Measurements from ENCODE around the gene ATP8A2. TPM values are rescaled to one million over a fixed set of nuclear protein-coding genes. Genes with fewer than 3 reads are reported as not detected.
"Not testable (repeated sequence)": the region's sequence is repeated elsewhere in the genome, so short reads cannot be mapped to it uniquely, and the experiment has no call there.

ATP8A2 gene
- total RNA-seq, 1 experiment from 2014 or later, result not detected

GRCh38 chr13:26062853-26063444 is 691.2 kb downstream of the ATP8A2 start:
- intact Hi-C loops (cut with micrococcal nuclease; ENCODE audit: unreplicated experiment) (loop anchor here (1.0 to 10.0 kb wide), 2 partner anchors 308 to 489 kb away; no protein-coding TSS in a partner anchor), in situ Hi-C loops (cut with HindIII; ENCODE audit: low pct_unique_long_range_greater_than_20kb, low sequenced_read_pairs) (no loop called here)
- TF ChIP-seq CTCF (IDR thresholded peaks at IDR 0.05), result peak; percentile 73
- TF ChIP-seq TCF7L2 (IDR thresholded peaks at IDR 0.05; ENCODE audit: low read depth, low read length), result no peak
- Histone ChIP-seq H3K27me3 (ENCODE audit: control insufficient read depth, insufficient read depth, low read length) (no peaks in the 10 kb centered on the region; the same call in 1 of the 2 replicates), H3K4me1 (ENCODE audit: control insufficient read depth, insufficient read depth, low read length) (no peaks in the 10 kb centered on the region), H3K9me3 (ENCODE audit: control insufficient read depth, insufficient read depth, low read depth, low read length) (no peaks in the 10 kb centered on the region), H3K36me3 (ENCODE audit: control insufficient read depth, insufficient read depth, low read length) (no peaks in the 10 kb centered on the region), H3K4me3 (ENCODE audit: low read depth in 2 of 2, low read length in 2 of 2) (no peak overlapping the region), H3K27ac (ENCODE audit: low read length) (no peak overlapping the region)
- POLR2A ChIA-PET, result no interaction called here
- DNase-seq (ENCODE audit: low read depth, low spot score) (no peak), ATAC-seq (peak; percentile 84; the same call in 1 of the 2 replicates)
- no TSS peak for BruUV-seq (replicated peaks)
- CTCF ChIA-PET, result no interaction called here

- POLR2A ChIA-PET; H3K9me3 ChIP-seq (ENCODE audit: control insufficient read depth, insufficient read depth, low read depth, low read length); H3K27ac ChIP-seq (ENCODE audit: low read length); H3K36me3 ChIP-seq (ENCODE audit: control insufficient read depth, insufficient read depth, low read length); BruUV-seq (replicated peaks); H3K27me3 ChIP-seq (ENCODE audit: control insufficient read depth, insufficient read depth, low read length); H3K4me1 ChIP-seq (ENCODE audit: control insufficient read depth, insufficient read depth, low read length); DNase-seq (ENCODE audit: low read depth, low spot score); H3K4me3 ChIP-seq (ENCODE audit: low read depth in 2 of 2, low read length in 2 of 2); CTCF ChIA-PET; ATAC-seq; in situ Hi-C loops (cut with HindIII; ENCODE audit: low pct_unique_long_range_greater_than_20kb, low sequenced_read_pairs): not testable (repeated sequence)
- intact Hi-C loops (cut with micrococcal nuclease; ENCODE audit: unreplicated experiment), result loop anchor here (10.0 kb wide), 1 partner anchor 312 kb away; no protein-coding TSS in a partner anchor
Observed at GRCh38 chr13:26066492-26066891, 694.7 kb downstream of the ATP8A2 start.

- DNase-seq (ENCODE audit: low read depth, low spot score), result no peak
- H3K4me1 ChIP-seq (ENCODE audit: control insufficient read depth, insufficient read depth, low read length), result no peaks in the 10 kb centered on the region
- H3K36me3 ChIP-seq (ENCODE audit: control insufficient read depth, insufficient read depth, low read length), result no peaks in the 10 kb centered on the region
- ChIA-PET CTCF (no interaction called here), POLR2A (no interaction called here)
- no peaks in the 10 kb centered on the region for H3K27me3 ChIP-seq (ENCODE audit: control insufficient read depth, insufficient read depth, low read length)
- in situ Hi-C loops (cut with HindIII; ENCODE audit: low pct_unique_long_range_greater_than_20kb, low sequenced_read_pairs) (no loop called here), intact Hi-C loops (cut with micrococcal nuclease; ENCODE audit: unreplicated experiment) (loop anchor here (10.0 kb wide), 1 partner anchor 313 kb away; no protein-coding TSS in a partner anchor)
- no peak overlapping the region for H3K4me3 ChIP-seq (ENCODE audit: low read depth in 2 of 2, low read length in 2 of 2)
- no peak overlapping the region for H3K27ac ChIP-seq (ENCODE audit: low read length)
- BruUV-seq (replicated peaks), result no TSS peak
- H3K9me3 ChIP-seq (ENCODE audit: control insufficient read depth, insufficient read depth, low read depth, low read length), result no peaks in the 10 kb centered on the region
- TF ChIP-seq POLR2AphosphoS5 (IDR thresholded peaks at IDR 0.05; ENCODE audit: low read depth, low read length), result no peak
- no peak for TF ChIP-seq CTCF (IDR thresholded peaks at IDR 0.05)
- TF ChIP-seq SIN3A (IDR thresholded peaks at IDR 0.05; ENCODE audit: borderline replicate concordance, insufficient read depth, low read depth, low read length), result no peak
- TF ChIP-seq TCF7L2 (IDR thresholded peaks at IDR 0.05; ENCODE audit: low read depth, low read length), result no peak
- TF ChIP-seq REST (IDR thresholded peaks at IDR 0.05; ENCODE audit: insufficient read depth in 1 of 2, low read depth in 2 of 2, low read length in 1 of 2), result no peak
- ATAC-seq, result no peak
Observed at GRCh38 chr13:26067601-26068000, 695.8 kb downstream of the ATP8A2 start.

- H3K27me3 ChIP-seq (ENCODE audit: control insufficient read depth, insufficient read depth, low read length); POLR2A ChIA-PET; H3K36me3 ChIP-seq (ENCODE audit: control insufficient read depth, insufficient read depth, low read length); H3K4me1 ChIP-seq (ENCODE audit: control insufficient read depth, insufficient read depth, low read length); H3K9me3 ChIP-seq (ENCODE audit: control insufficient read depth, insufficient read depth, low read depth, low read length); in situ Hi-C loops (cut with HindIII; ENCODE audit: low pct_unique_long_range_greater_than_20kb, low sequenced_read_pairs); BruUV-seq (replicated peaks); DNase-seq (ENCODE audit: low read depth, low spot score); H3K4me3 ChIP-seq (ENCODE audit: low read depth in 2 of 2, low read length in 2 of 2); ATAC-seq; H3K27ac ChIP-seq (ENCODE audit: low read length): not testable (repeated sequence)
- intact Hi-C loops (cut with micrococcal nuclease; ENCODE audit: unreplicated experiment), result loop anchor here (10.0 kb wide), 1 partner anchor 314 kb away; no protein-coding TSS in a partner anchor
- CTCF ChIA-PET, result interaction anchor here (0.6 kb wide), 1 partner anchor 51 kb away, joined by 7 read pairs; no protein-coding TSS in a partner anchor
Observed at GRCh38 chr13:26068372-26068771, 696.6 kb downstream of the ATP8A2 start.

Measured in Panc1 (cell line).